Uterus (tissue), 2 donors: ENCODE measurements around the gene SIRPD.

Source experiments
- CTCF ChIP-seq, 4 experiments: fragments of 200-600 bp in 2 of 4; fragments of 450-650 bp in 2 of 4; sonication (generic) in 2 of 4; IDR thresholded peaks; one replicate each; pipeline ENCODE4 v1.5.1; 2016 to 2019; ENCODE audit warnings: antibody characterized with exemption in 4 of 4, mild to moderate bottlenecking in 2 of 4, moderate library complexity in 1 of 4
- POLR2A ChIP-seq, 2 donors: fragments of 450-650 bp; IDR thresholded peaks; one replicate each; pipeline ENCODE4 v1.6.1; 2016; ENCODE audit warnings: antibody characterized with exemption in 2 of 2, mild to moderate bottlenecking in 1 of 2, moderate library complexity in 1 of 2

DNA sequence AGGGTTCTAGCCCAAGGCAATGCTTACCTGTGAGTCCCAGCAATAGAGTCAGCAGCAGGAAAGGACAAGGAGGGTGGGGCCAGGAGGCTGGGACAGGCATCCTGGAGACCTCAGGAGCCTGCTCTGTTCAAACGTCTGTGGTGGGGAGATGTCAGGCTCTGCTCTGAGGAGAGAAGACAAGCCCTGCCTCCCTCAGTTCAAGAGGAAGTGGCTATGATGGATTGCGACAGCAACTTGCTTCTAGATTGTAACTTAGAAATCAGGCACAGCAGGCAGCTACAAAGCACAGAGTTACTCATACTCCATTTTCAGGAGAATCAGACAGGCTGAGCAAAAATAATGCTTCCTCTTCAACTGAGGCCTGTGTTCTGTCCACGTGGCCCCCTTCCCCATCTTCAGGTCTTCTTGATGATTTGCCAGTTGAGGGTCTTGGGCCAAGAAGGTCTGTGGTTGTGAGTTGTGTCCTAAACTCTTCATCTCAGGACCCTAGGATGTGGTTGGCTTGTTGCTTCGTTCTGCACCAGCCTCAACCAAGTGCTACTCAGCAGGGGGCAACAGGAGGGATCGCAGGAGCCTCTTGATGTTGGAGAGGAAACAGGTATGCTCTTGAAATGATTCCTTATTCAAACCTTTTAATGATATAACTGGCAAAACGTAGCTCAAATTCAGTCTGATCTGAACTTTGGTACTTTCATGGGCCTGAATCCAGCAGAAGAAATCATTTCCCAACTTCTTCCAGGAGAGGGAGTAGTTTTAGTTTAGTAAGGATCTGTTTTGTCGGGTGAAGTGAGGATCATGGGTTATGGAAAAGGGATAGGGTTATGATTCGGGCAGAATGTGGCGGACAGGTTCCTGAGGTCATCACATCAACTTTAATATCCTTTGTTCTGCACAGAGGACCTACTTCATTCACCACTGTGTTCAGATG is 31.3 kb upstream of the SIRPD start:
- TF ChIP-seq CTCF (IDR thresholded peaks at IDR 0.05) (no peak), POLR2A (IDR thresholded peaks at IDR 0.05) (no peak)
